HepG2 (cell line): ENCODE results near the gene UBC. TPM values are rescaled to one million over a fixed set of nuclear protein-coding genes. Genes with fewer than 3 reads are reported as not detected.

Experiments used
- FOXP1 ChIP-seq, 2 experiments: fragments of 450-650 bp in 1 of 2; IDR thresholded peaks; 2 replicates each; pipeline ENCODE4 v1.6.1; 2017 to 2018; ENCODE audit warnings: antibody characterized with exemption in 1 of 2
- HBP1 ChIP-seq: IDR thresholded peaks from 2 replicates; pipeline ENCODE4 v1.6.1; 2016; ENCODE audit warnings: low read depth, control low read depth
- HDAC1 ChIP-seq: sonication (generic); formaldehyde crosslinking; IDR thresholded peaks from 2 replicates; pipeline ENCODE4 v1.5.1; 2020; ENCODE audit warnings: mild to moderate bottlenecking, missing genetic modification reagents
- HES4 ChIP-seq: sonication (generic); formaldehyde crosslinking; IDR thresholded peaks from 2 replicates; pipeline ENCODE4 v1.9.0; 2021; ENCODE audit warnings: mild to moderate bottlenecking, missing genetic modification reagents, borderline replicate concordance
- HOXA7 ChIP-seq: sonication (generic); formaldehyde crosslinking; IDR thresholded peaks from 2 replicates; pipeline ENCODE4 v1.8.1; 2022; ENCODE audit warnings: mild to moderate bottlenecking, missing genetic modification reagents, moderate library complexity
- KLF16 ChIP-seq, 2 experiments: sonication (generic) in 1 of 2; formaldehyde crosslinking in 1 of 2; IDR thresholded peaks; 2 replicates each; pipeline versions ENCODE4 v1.6.1 to v1.8.0; 2016 to 2023; ENCODE audit warnings: missing genetic modification reagents in 2 of 2, missing compliant biosample characterization in 1 of 2
- MAFK ChIP-seq, 2 experiments: IDR thresholded peaks in 1 of 2; conservative IDR thresholded peaks in 1 of 2; 2 replicates each; pipeline ENCODE4 v1.6.1; 2011; ENCODE audit warnings: improper control_type of control experiment in 2 of 2, low read length in 2 of 2
- MED8 ChIP-seq: sonication (generic); formaldehyde crosslinking; IDR thresholded peaks from 2 replicates; pipeline ENCODE4 v1.8.1; 2023; ENCODE audit warnings: mild to moderate bottlenecking, missing genetic modification reagents; ENCODE audit not compliant: insufficient replicate concordance
- MYNN ChIP-seq: sonication (generic); formaldehyde crosslinking; IDR thresholded peaks from 2 replicates; pipeline ENCODE4 v1.4.0; 2020; ENCODE audit warnings: mild to moderate bottlenecking, low read depth, missing genetic modification reagents
- RARA ChIP-seq: IDR thresholded peaks from 2 replicates; pipeline ENCODE4 v1.6.1; 2016; ENCODE audit warnings: missing genetic modification reagents, missing compliant biosample characterization
- SALL1 ChIP-seq: sonication (generic); formaldehyde crosslinking; IDR thresholded peaks from 2 replicates; pipeline ENCODE4 v1.8.0; 2022; ENCODE audit warnings: mild to moderate bottlenecking, missing genetic modification reagents
- THRA ChIP-seq: sonication (generic); formaldehyde crosslinking; IDR thresholded peaks from 2 replicates; pipeline ENCODE4 v1.4.0; 2020; ENCODE audit warnings: missing genetic modification reagents, borderline replicate concordance
- ZBTB8A ChIP-seq: sonication (generic); formaldehyde crosslinking; IDR thresholded peaks from 2 replicates; pipeline ENCODE4 v1.4.0; 2020; ENCODE audit warnings: mild to moderate bottlenecking, low read depth, missing genetic modification reagents, borderline replicate concordance
- ZNF180 ChIP-seq: sonication (generic); formaldehyde crosslinking; IDR thresholded peaks from 2 replicates; pipeline ENCODE4 v1.4.0; 2020; ENCODE audit warnings: low read depth, missing genetic modification reagents, borderline replicate concordance
- ZNF251 ChIP-seq: sonication (generic); formaldehyde crosslinking; IDR thresholded peaks from 2 replicates; pipeline ENCODE4 v1.9.0; 2021; ENCODE audit warnings: mild to moderate bottlenecking, missing genetic modification reagents
- ZNF407 ChIP-seq: sonication (generic); formaldehyde crosslinking; IDR thresholded peaks from one replicate; pipeline ENCODE4 v1.5.1; 2020; ENCODE audit warnings: mild to moderate bottlenecking, missing genetic modification reagents; ENCODE audit errors: not compliant biosample characterization
- ZNF451 ChIP-seq: sonication (generic); formaldehyde crosslinking; IDR thresholded peaks from 2 replicates; pipeline ENCODE4 v1.5.0; 2020; ENCODE audit warnings: mild to moderate bottlenecking, missing genetic modification reagents
- ZSCAN22 ChIP-seq: sonication (generic); formaldehyde crosslinking; IDR thresholded peaks from 2 replicates; pipeline ENCODE4 v1.4.0; 2020; ENCODE audit warnings: mild to moderate bottlenecking, missing genetic modification reagents
- polyA plus RNA-seq, 8 experiments: library from polyadenylated mRNA; depleted of rRNA in 3 of 8; stranded (reverse) in 7 of 8; unstranded in 1 of 8; fragments of >200 nt; fragmentation: Illumina TruSeq in 4 of 8; extraction: Trizol in 4 of 8; gene quantifications; 2 replicates each; pipeline versions ENCODE4 v1.2.1 to v1.2.3, GENCODE V29; 2011 to 2016; ENCODE audit warnings: low read depth in 4 of 8, missing spikeins in 1 of 8, mixed read lengths in 1 of 8; ENCODE audit not compliant: insufficient read depth in 1 of 8
- total RNA-seq, 5 experiments: library from RNA; depleted of rRNA; stranded (reverse); fragments of >200 nt; fragmentation: Illumina TruSeq; extraction: Trizol; gene quantifications; 2 replicates each; pipeline ENCODE4 v1.2.3, GENCODE V29; 2016; ENCODE audit warnings: low read depth in 1 of 5

UBC gene
- total and polyA plus RNA-seq, 2 of the 13 experiments (the other 11 are each of a cell fraction or from before 2014, with no cell fraction given): 805 to 1,432 TPM

- TF ChIP-seq ZNF407 (no peak), MED8 (CRISPR knock-in tag) (no peak), ZNF180 (no peak), HES4 (no peak), SALL1 (CRISPR knock-in tag) (peak; percentile 85), MYNN (no peak), MAFK (conservative IDR thresholded peaks at IDR 0.05 in 1 of 2, IDR thresholded peaks at IDR 0.05 in 1 of 2; ENCODE audit: low read length in 2 of 2) (peak in 1 of 2 experiments; percentile 52; a peak in 3 of 4 replicates), ZNF251 (CRISPR knock-in tag) (no peak), KLF16 (CRISPR knock-in tag; IDR thresholded peaks at IDR 0.05) (peak in 1 of 2 experiments; percentile 61; a peak in 2 of 4 replicates), ZNF451 (CRISPR knock-in tag) (no peak), FOXP1 (IDR thresholded peaks at IDR 0.05) (no peak), FOXP1 (CRISPR knock-in tag; IDR thresholded peaks at IDR 0.05) (peak; percentile 31; the same call in 1 of the 2 replicates), THRA (CRISPR knock-in tag) (no peak; the same call in 1 of the 2 replicates), HDAC1 (CRISPR knock-in tag) (peak; percentile 71), RARA (CRISPR knock-in tag) (peak; percentile 32; the same call in 1 of the 2 replicates), ZBTB8A (no peak), ZSCAN22 (CRISPR knock-in tag) (no peak), HOXA7 (CRISPR knock-in tag) (no peak), HBP1 (CRISPR knock-in tag) (no peak; the same call in 1 of the 2 replicates)
Measured at GRCh38 chr12:124884587-124885438, 29.6 kb downstream of the UBC start (continued).
